Bronchial epithelial cell (primary cell): Measurements from ENCODE around the gene DNTT. TPM values are rescaled to one million over a fixed set of nuclear protein-coding genes. Genes with fewer than 3 reads are reported as not detected.

Source experiments
- DNase-seq: peaks from one replicate; pipeline ENCODE4 v3.0.0-alpha.2; 2010; ENCODE audit warnings: low read depth
- FAIRE-seq: peaks from 2 replicates; lab custom pipeline; 2011; peaks lifted over from hg19 to GRCh38; lab: Jason Lieb, UNC
- H3K27me3 ChIP-seq: 2 replicates; pipeline ENCODE4 v1.5.1; 2011; ENCODE audit warnings: low read length; ENCODE audit not compliant: control insufficient read depth, insufficient read depth
- H3K36me3 ChIP-seq: 2 replicates; pipeline ENCODE4 v1.5.1; 2011; ENCODE audit warnings: low read length; ENCODE audit not compliant: control insufficient read depth, insufficient read depth
- H3K4me3 ChIP-seq: 2 replicates; pipeline ENCODE4 v1.5.1; 2011; ENCODE audit warnings: mild to moderate bottlenecking, low read depth, low read length, control low read depth
- CTCF ChIP-seq: IDR thresholded peaks from 2 replicates; pipeline ENCODE4 v1.5.1; 2011; ENCODE audit warnings: mild to moderate bottlenecking, moderate library complexity, low read length, control low read depth, inconsistent platforms; ENCODE audit not compliant: insufficient read depth, severe bottlenecking
- total RNA-seq: library from RNA; depleted of rRNA; stranded (reverse); fragments of >200 nt; gene quantifications from 2 replicates; pipeline ENCODE4 v1.2.1, GENCODE V29; 2014

DNTT gene
- total RNA-seq, 1 donor from 2014 or later: not detected

GRCh38 chr10:96317067-96317833 lies 13.0 kb downstream of the DNTT start:
- no peaks in the 10 kb centered on the region for H3K36me3 ChIP-seq
- FAIRE-seq (no peak), DNase-seq (no peak)
- peaks cover 2% of the 10 kb centered on the region for H3K27me3 ChIP-seq
- no peak for TF ChIP-seq CTCF
- no peak overlapping the region for H3K4me3 ChIP-seq

- FAIRE-seq: no peak
- no peak overlapping the region for H3K4me3 ChIP-seq
- no peaks in the 10 kb centered on the region for H3K36me3 ChIP-seq
- no peak for DNase-seq
- TF ChIP-seq CTCF: no peak
- peaks cover 4% of the 10 kb centered on the region for H3K27me3 ChIP-seq
Measured at GRCh38 chr10:96319754-96320474, 15.7 kb downstream of the DNTT start.

- no peak for TF ChIP-seq CTCF
- no peaks in the 10 kb centered on the region for H3K36me3 ChIP-seq
- FAIRE-seq (no peak), DNase-seq (no peak)
- H3K27me3 ChIP-seq: peaks cover 4% of the 10 kb centered on the region
- no peak overlapping the region for H3K4me3 ChIP-seq
Measured at GRCh38 chr10:96321822-96322221, 17.6 kb downstream of the DNTT start.

- no peak for TF ChIP-seq CTCF
- DNase-seq (no peak), FAIRE-seq (no peak)
- Histone ChIP-seq H3K4me3 (no peak overlapping the region), H3K27me3 (peaks cover 4% of the 10 kb centered on the region), H3K36me3 (no peaks in the 10 kb centered on the region)
Measured at GRCh38 chr10:96322275-96322674, 18.0 kb downstream of the DNTT start.

GRCh38 chr10:96324447-96324846 lies 20.2 kb downstream of the DNTT start:
- H3K4me3 ChIP-seq: no peak overlapping the region
- FAIRE-seq: no peak
- no peak for TF ChIP-seq CTCF
- H3K27me3 ChIP-seq: peaks cover 4% of the 10 kb centered on the region
- DNase-seq: no peak
- H3K36me3 ChIP-seq: no peaks in the 10 kb centered on the region
